Esophagus squamous epithelium (tissue), 4 donors: ENCODE measurements around the gene PNLDC1.

Experiments
- CTCF ChIP-seq, 6 experiments: fragments of 450-650 bp in 4 of 6; fragments of 200-600 bp in 2 of 6; sonication (generic) in 2 of 6; IDR thresholded peaks; one replicate each; pipeline ENCODE4 v1.5.1; 2016 to 2019; ENCODE audit warnings: antibody characterized with exemption in 6 of 6, mild to moderate bottlenecking in 4 of 6, moderate library complexity in 4 of 6
- POLR2A ChIP-seq, 4 donors: fragments of 450-650 bp; IDR thresholded peaks; one replicate each; pipeline ENCODE4 v1.6.1; 2017; ENCODE audit warnings: antibody characterized with exemption in 4 of 4, mild to moderate bottlenecking in 4 of 4, moderate library complexity in 3 of 4

- TF ChIP-seq CTCF (IDR thresholded peaks at IDR 0.05) (no peak), POLR2A (IDR thresholded peaks at IDR 0.05) (no peak)
Measured at GRCh38 chr6:159860482-159860881, 60.4 kb downstream of the PNLDC1 start.
